ENCODE results near the gene TSHR. TPM values are rescaled to one million over a fixed set of nuclear protein-coding genes. Genes with fewer than 3 reads are reported as not detected.
"Not testable (repeated sequence)": the region's sequence is repeated elsewhere in the genome, so short reads cannot be mapped to it uniquely, and the experiment has no call there.

TSHR gene
- total RNA-seq, 4 donors from 2014 or later: not detected

GRCh38 chr14:81033698-81034240, 78.3 kb downstream of the TSHR start:
- Histone ChIP-seq H3K9me3 (peaks cover 0 to 6% (median 0%) of the 10 kb centered on the region in 4 donors), H3K4me1 (no peaks in the 10 kb centered on the region), H3K27me3 (no peaks in the 10 kb centered on the region), H3K36me3 (no peaks in the 10 kb centered on the region), H3K4me3 (no peak overlapping the region), H3K27ac (no peak overlapping the region)
- DNase-seq: no peak
- TF ChIP-seq, protein P1, sequence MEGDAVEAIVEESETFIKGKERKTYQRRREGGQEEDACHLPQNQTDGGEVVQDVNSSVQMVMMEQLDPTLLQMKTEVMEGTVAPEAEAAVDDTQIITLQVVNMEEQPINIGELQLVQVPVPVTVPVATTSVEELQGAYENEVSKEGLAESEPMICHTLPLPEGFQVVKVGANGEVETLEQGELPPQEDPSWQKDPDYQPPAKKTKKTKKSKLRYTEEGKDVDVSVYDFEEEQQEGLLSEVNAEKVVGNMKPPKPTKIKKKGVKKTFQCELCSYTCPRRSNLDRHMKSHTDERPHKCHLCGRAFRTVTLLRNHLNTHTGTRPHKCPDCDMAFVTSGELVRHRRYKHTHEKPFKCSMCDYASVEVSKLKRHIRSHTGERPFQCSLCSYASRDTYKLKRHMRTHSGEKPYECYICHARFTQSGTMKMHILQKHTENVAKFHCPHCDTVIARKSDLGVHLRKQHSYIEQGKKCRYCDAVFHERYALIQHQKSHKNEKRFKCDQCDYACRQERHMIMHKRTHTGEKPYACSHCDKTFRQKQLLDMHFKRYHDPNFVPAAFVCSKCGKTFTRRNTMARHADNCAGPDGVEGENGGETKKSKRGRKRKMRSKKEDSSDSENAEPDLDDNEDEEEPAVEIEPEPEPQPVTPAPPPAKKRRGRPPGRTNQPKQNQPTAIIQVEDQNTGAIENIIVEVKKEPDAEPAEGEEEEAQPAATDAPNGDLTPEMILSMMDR (IDR thresholded peaks at IDR 0.05): no peak
- no peak for TF ChIP-seq POLR2A (IDR thresholded peaks at IDR 0.05)

DNA sequence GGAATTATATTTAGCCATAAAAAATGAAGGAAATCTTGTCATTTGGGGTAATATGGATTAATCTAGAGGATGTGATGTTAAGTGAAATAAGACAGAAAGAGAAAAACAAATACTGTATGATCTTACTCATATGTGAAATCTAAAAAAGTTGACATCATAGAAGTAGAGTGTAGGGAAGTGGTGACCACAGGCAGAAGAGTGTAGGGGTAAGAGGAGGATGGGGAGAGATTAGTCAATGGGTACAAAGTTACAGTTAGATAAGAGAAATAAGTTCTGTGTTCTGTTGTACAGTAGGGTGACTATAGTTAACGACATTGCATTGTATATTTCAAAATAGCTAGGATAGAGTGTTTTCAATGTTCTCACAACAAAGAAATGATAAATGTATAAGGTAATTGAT, 87.0 kb downstream of the TSHR start:
- no peak for DNase-seq
- H3K9me3 ChIP-seq: no peaks in the 10 kb centered on the region
- no peaks in the 10 kb centered on the region for H3K4me1 ChIP-seq
- TF ChIP-seq POLR2A (IDR thresholded peaks at IDR 0.05): no peak
- TF ChIP-seq, protein P1 (IDR thresholded peaks at IDR 0.05): no peak
- H3K36me3 ChIP-seq: no peaks in the 10 kb centered on the region
- no peaks in the 10 kb centered on the region for H3K27me3 ChIP-seq
- no peak overlapping the region for H3K27ac ChIP-seq
- H3K4me3 ChIP-seq: no peak overlapping the region

DNA sequence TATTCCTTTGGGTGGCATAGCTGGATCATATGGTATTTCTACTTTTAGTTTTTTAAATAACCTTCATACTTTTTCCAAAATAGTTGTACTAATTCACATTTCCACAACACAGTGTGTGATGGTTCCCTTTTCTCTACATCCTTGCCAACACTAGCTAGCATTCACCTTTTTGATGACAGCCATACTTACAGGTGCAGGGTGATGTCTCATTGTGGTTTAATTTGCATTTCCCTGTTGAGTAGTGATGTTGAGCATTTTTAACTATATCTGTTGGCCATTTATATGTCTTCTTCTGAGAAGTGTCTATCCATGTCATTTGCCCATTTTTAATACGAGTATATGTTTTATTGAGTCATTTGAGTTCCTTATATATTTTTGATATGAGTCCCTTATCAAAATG, 96.1 kb downstream of the TSHR start:
- DNase-seq: no peak
- TF ChIP-seq, protein P1 (IDR thresholded peaks at IDR 0.05): no peak
- TF ChIP-seq POLR2A (IDR thresholded peaks at IDR 0.05): no peak
- H3K27ac ChIP-seq: no peak overlapping the region
- no peaks in the 10 kb centered on the region for H3K36me3 ChIP-seq
- H3K9me3 ChIP-seq: no peaks in the 10 kb centered on the region
- no peaks in the 10 kb centered on the region for H3K27me3 ChIP-seq
- H3K4me1 ChIP-seq: no peaks in the 10 kb centered on the region
- no peak overlapping the region for H3K4me3 ChIP-seq

DNA sequence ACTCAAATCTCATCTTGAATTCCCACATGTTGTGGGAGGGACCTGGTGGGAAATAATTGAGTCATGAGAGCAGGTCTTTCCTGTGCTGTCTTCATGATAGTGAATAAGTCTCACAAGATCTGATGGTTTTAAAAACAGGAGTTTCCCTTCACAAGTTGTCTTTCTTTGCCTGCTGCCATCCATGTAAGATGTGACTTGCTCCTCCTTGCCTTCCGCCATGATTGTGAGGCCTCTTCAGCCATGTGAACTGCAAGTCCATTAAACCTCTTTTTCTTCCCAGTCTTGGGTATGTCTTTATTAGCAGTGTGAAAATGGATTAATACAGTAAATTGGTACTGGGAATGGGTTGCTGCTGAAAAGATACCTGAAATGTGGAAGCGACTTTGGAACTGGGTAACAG, 98.6 kb downstream of the TSHR start:
- H3K36me3 ChIP-seq, H3K27ac ChIP-seq, DNase-seq, H3K4me1 ChIP-seq, H3K27me3 ChIP-seq, H3K4me3 ChIP-seq, H3K9me3 ChIP-seq: not testable (repeated sequence)

- no peak for TF ChIP-seq POLR2A (IDR thresholded peaks at IDR 0.05)
- TF ChIP-seq, protein P1 (IDR thresholded peaks at IDR 0.05): no peak
- no peaks in the 10 kb centered on the region for H3K4me1 ChIP-seq
- no peak for DNase-seq
- H3K36me3 ChIP-seq: no peaks in the 10 kb centered on the region
- H3K27ac ChIP-seq: no peak overlapping the region
- no peaks in the 10 kb centered on the region for H3K9me3 ChIP-seq
- no peaks in the 10 kb centered on the region for H3K27me3 ChIP-seq
- no peak overlapping the region for H3K4me3 ChIP-seq
Measured at GRCh38 chr14:81055971-81056370, 100.5 kb downstream of the TSHR start.

GRCh38 chr14:81062380-81062779, 107.0 kb downstream of the TSHR start:
- TF ChIP-seq POLR2A (IDR thresholded peaks at IDR 0.05): no peak
- TF ChIP-seq, protein P1 (IDR thresholded peaks at IDR 0.05): no peak
- DNase-seq: no peak
- Histone ChIP-seq H3K36me3 (no peaks in the 10 kb centered on the region), H3K4me1 (no peaks in the 10 kb centered on the region), H3K4me3 (no peak overlapping the region), H3K27ac (no peak overlapping the region), H3K27me3 (no peaks in the 10 kb centered on the region), H3K9me3 (no peaks in the 10 kb centered on the region)

Measured in Peyer's patch (tissue), 4 donors.